ENCODE data around the gene RNF223. TPM values are rescaled to one million over a fixed set of nuclear protein-coding genes. Genes with fewer than 3 reads are reported as not detected.
A peak's percentile ranks its signal among the peaks of the same experiment; 100 is the strongest.

RNF223 gene
- total RNA-seq, 4 donors from 2014 or later: not detected

GRCh38 chr1:1040004-1040991 lies 33.8 kb downstream of the RNF223 start:
- TF ChIP-seq, protein P1, sequence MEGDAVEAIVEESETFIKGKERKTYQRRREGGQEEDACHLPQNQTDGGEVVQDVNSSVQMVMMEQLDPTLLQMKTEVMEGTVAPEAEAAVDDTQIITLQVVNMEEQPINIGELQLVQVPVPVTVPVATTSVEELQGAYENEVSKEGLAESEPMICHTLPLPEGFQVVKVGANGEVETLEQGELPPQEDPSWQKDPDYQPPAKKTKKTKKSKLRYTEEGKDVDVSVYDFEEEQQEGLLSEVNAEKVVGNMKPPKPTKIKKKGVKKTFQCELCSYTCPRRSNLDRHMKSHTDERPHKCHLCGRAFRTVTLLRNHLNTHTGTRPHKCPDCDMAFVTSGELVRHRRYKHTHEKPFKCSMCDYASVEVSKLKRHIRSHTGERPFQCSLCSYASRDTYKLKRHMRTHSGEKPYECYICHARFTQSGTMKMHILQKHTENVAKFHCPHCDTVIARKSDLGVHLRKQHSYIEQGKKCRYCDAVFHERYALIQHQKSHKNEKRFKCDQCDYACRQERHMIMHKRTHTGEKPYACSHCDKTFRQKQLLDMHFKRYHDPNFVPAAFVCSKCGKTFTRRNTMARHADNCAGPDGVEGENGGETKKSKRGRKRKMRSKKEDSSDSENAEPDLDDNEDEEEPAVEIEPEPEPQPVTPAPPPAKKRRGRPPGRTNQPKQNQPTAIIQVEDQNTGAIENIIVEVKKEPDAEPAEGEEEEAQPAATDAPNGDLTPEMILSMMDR (IDR thresholded peaks at IDR 0.05): no peak
- DNase-seq (ENCODE audit: low spot score): peak; percentile 39
- peak; percentile 79 for ATAC-seq (ENCODE audit: low FRiP score)

DNA sequence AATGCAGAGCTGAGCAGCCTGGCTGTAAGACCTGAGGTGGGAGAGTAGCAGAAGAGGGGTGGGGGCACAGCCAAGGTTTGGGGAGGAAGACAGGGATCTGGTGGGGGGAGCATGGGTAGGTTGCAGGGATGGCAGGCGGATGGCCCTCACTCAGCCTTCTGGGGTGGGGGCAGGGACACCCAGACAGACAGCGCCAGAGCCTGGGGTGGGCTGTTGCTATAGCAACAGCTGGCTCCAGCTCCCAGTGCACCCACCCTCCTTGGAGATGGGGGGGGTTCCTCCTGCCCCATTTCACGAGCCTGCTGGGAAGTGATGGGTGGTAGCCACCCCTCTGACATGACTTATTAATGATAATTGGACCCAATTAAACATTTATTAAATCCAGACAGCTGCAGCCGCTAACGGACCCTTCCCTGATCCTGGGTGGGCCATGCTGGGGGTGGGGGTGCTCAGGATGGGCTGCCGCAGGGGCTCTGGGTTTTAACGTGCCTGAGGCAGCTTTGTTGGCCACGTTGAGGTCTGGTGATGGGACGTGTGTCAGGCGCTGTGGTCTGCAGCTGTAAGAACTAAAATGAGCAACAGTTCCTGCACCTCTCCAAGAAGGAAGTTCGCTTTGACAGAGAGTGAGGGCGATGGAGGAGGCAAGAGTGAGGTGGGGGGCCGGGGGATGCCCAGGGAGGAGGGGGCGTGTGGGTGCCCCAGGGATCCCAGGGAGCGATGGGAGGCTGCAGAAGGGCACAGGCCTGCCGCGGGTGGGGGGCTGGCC lies 34.8 kb downstream of the RNF223 start:
- TF ChIP-seq, protein P1 (IDR thresholded peaks at IDR 0.05): no peak
- DNase-seq (ENCODE audit: low spot score): no peak
- ATAC-seq (ENCODE audit: low FRiP score): no peak

DNA sequence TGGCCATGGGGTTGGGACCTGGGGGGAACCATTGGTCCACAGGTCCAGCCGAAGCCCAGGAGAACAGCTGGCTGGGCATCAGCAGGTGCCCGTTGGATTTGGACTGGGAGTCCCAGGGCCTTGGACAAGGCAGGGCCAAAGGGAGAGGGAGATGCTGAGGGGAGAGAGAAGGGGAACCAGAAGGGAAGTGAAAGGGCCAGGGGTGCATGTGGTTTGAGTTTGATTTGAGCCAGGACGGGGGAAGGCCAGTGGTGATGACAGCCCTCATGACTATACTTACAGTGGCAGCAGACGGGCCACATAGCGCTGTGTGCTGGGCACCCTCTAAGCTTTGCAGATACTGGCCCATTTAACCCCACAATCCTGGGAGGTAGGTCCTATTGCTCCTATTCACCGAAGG lies 35.4 kb downstream of the RNF223 start:
- DNase-seq (ENCODE audit: low spot score) (no peak), ATAC-seq (ENCODE audit: low FRiP score) (no peak)
- TF ChIP-seq, protein P1 (IDR thresholded peaks at IDR 0.05): no peak

DNA sequence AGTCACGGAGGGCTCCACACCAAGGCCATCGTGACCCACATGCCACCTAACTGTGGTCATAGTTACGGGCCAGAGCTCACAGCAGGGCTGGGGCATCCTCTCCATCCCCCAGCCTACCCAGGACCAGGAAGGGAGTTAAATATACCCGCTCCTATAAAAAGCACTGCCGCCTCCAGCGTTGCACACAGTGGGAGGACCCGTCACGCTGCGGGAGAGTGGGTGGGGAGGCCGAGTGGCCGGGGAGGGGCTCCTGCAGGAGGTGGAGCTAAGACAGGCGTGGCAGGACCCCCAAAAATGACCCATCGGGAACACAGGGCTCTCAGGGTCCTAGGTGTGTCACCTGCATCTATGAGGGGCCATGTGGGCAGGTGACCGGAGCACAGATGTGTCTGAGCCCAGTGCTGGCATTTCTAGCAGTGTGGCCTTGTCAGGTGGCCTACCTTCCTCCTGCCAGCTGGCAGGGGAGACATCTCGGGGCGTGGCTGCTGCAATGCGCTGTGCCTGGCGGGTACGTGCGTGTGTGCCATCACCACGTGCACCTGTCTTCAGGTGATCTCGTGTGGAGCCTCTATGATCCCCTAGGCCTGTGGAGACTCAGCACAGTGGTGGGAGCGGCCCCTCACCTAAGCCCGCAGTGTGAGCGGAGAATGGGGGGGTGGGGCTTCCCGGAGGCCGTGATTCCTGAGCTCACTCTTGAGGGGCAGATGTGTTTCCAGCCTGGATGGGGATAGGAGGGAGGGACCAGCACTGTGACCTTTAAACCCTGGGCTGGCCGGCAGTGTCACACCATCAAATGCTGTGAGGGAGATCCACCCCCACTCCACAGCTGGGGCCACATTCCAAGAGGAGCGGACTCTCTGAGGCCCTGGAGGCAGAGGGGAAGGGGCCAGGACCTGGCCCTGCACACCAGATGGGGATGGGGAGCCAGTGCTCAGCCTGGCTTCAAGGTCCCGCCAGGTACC lies 36.5 kb downstream of the RNF223 start:
- no peak for ATAC-seq (ENCODE audit: low FRiP score)
- no peak for DNase-seq (ENCODE audit: low spot score)
- TF ChIP-seq, protein P1 (IDR thresholded peaks at IDR 0.05): no peak

DNA sequence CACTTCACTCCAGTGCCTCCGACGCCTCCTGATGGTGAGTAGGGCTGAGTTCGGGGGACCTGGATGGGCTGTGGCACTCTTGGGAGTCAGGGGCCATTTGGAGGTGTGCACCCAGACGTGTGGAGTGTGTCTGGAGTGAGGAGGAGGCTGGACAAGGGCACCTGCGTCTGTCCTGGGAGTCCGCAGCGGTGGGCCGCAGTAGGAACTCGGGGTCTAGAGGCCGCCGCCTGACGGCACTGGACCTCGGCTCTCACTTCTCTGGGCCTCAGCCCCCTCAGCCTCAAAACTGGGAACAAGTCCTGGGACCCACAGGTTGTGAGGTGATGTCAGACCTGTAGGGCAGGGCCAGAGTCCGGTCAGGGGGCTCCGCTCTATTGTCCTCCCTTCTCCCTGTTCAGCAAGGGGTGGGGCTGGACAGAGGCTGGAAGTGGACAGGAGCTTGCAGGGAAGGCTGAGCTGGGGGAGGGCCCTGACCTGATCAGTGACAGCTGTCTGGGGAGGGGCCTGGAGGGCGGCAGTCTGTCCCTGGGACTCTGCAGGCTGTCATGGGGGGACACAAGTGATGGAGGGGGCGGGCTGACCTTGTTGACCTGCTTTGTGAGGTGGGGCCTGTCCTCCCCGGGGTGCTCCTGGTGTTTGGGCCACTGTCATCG lies 38.7 kb downstream of the RNF223 start:
- DNase-seq (ENCODE audit: low spot score) (no peak), ATAC-seq (ENCODE audit: low FRiP score) (no peak)
- TF ChIP-seq, protein P1 (IDR thresholded peaks at IDR 0.05): no peak

- no peak for ATAC-seq (ENCODE audit: low FRiP score)
- no peak for DNase-seq (ENCODE audit: low spot score)
- TF ChIP-seq, protein P1 (IDR thresholded peaks at IDR 0.05): no peak
These were observed 39.7 kb downstream of the RNF223 start for GRCh38 chr1:1034439-1034781.
